K562 (cell line): ENCODE data around the gene ELF3. TPM values are rescaled to one million over a fixed set of nuclear protein-coding genes. Genes with fewer than 3 reads are reported as not detected.
"Not testable (repeated sequence)": the region's sequence is repeated elsewhere in the genome, so short reads cannot be mapped to it uniquely, and the experiment has no call there.

Source experiments
- ATAC-seq: fragments of 200-7000 bp; cut with Tn5 transposase; 3 replicates; pipeline ENCODE4 v1.9.1; 2020; ENCODE audit warnings: moderate library complexity
- Bru-seq: library from RNA; stranded (reverse); fragments of 400-500 nt; gene quantifications from one replicate; lab custom pipeline; 2021; lab: Mats Ljungman, UMichigan
- BruChase-seq, 2 experiments: library from RNA; stranded (reverse); fragments of 400-500 nt; gene quantifications; one replicate each; lab custom pipeline; 2021; lab: Mats Ljungman, UMichigan
- BruUV-seq: library from RNA; stranded (reverse); fragments of 400-500 nt; replicated peaks from 2 replicates; lab custom pipeline; 2021; lab: Mats Ljungman, UMichigan
- CTCF ChIA-PET: fragments of 300-600 bp; formaldehyde crosslinking; extraction: SDS; loops from one replicate; lab custom pipeline; 2021; ENCODE audit warnings: low intra/inter-chr PET ratio; lab: Yijun Ruan, JAX
- POLR2A ChIA-PET: fragments of 300-600, 350-650 bp; sonication (Branson Sonifier 250); formaldehyde crosslinking; extraction: SDS; loops from one replicate; lab custom pipeline; 2021; ENCODE audit warnings: antibody characterized with exemption, inconsistent platforms; lab: Yijun Ruan, JAX
- DNase-seq, 4 experiments: peaks; one replicate each; pipeline versions ENCODE4 v3.0.0 to v3.0.0-alpha.2; 2011 to 2018; ENCODE audit warnings: low spot score in 3 of 4, mixed read lengths in 3 of 4; ENCODE audit errors: extremely low read depth in 1 of 4
- FAIRE-seq: peaks from 2 replicates; lab custom pipeline; 2011; peaks lifted over from hg19 to GRCh38; lab: Jason Lieb, UNC
- H2AFZ ChIP-seq: 2 replicates; pipeline ENCODE4 v1.6.0; 2011; ENCODE audit warnings: low read depth, low read length, control low read depth, inconsistent platforms
- H3K27ac ChIP-seq: fragments of 200-600 bp; 3 replicates; pipeline ENCODE4 v1.8.0; 2011; ENCODE audit warnings: low read depth, mild to moderate bottlenecking, control low read depth, inconsistent platforms, low read length, moderate library complexity, mixed read lengths; ENCODE audit errors: extremely low read depth
- H3K27me3 ChIP-seq, 2 experiments: fragments of 300-600 bp in 1 of 2; 2 replicates in 1 of 2; 3 replicates in 1 of 2; pipeline versions ENCODE4 v1.6.0 to v1.8.0; 2011; ENCODE audit warnings: inconsistent platforms in 2 of 2, low read length in 2 of 2, mild to moderate bottlenecking in 1 of 2, mixed read lengths in 1 of 2, moderate library complexity in 1 of 2; ENCODE audit not compliant: control insufficient read depth in 2 of 2, insufficient read depth in 2 of 2
- H3K36me3 ChIP-seq: fragments of 300-600 bp; 3 replicates; pipeline ENCODE4 v1.8.0; 2011; ENCODE audit warnings: mild to moderate bottlenecking, low read length, inconsistent platforms; ENCODE audit not compliant: control insufficient read depth, insufficient read depth
- H3K4me1 ChIP-seq, 2 experiments: fragments of 200-600 bp in 1 of 2; replicated peaks in 1 of 2; 2 replicates in 1 of 2; 3 replicates in 1 of 2; pipeline versions ENCODE4 v1.5.1 to v1.8.0; 2011; ENCODE audit warnings: inconsistent platforms in 2 of 2, low read length in 2 of 2, mild to moderate bottlenecking in 1 of 2, mixed read lengths in 1 of 2, moderate library complexity in 1 of 2; ENCODE audit not compliant: control insufficient read depth in 2 of 2, insufficient read depth in 2 of 2
- H3K4me2 ChIP-seq: 2 replicates; pipeline ENCODE4 v1.6.1; 2011; ENCODE audit warnings: low read length, control low read depth, inconsistent platforms, mixed read lengths; ENCODE audit not compliant: insufficient read depth
- H3K4me3 ChIP-seq: fragments of 200-600 bp; sonication (generic), shearing (Covaris generic); 2 replicates; pipeline ENCODE4 v1.5.1; 2016; ENCODE audit warnings: control low read depth, inconsistent platforms
- H3K79me2 ChIP-seq: fragments of 200-600 bp; 3 replicates; pipeline ENCODE4 v1.8.0; 2011; ENCODE audit warnings: low read length, inconsistent platforms; ENCODE audit not compliant: control insufficient read depth, insufficient read depth
- H3K9ac ChIP-seq, 2 experiments: 2 replicates each; pipeline versions ENCODE4 v1.6.0 to v1.6.1; 2011; ENCODE audit warnings: low read depth in 2 of 2, low read length in 2 of 2, control low read depth in 1 of 2, inconsistent platforms in 1 of 2, mild to moderate bottlenecking in 1 of 2, mixed read lengths in 1 of 2; ENCODE audit not compliant: insufficient read depth in 1 of 2
- H3K9me1 ChIP-seq: one replicate; pipeline ENCODE4 v1.6.0; 2011; ENCODE audit warnings: inconsistent platforms, mild to moderate bottlenecking, low read length, moderate library complexity; ENCODE audit not compliant: control insufficient read depth, insufficient read depth
- H3K9me3 ChIP-seq: replicated peaks from 2 replicates; pipeline ENCODE4 v1.5.1; 2011; ENCODE audit warnings: low read depth, low read length, inconsistent platforms; ENCODE audit not compliant: control insufficient read depth, insufficient read depth
- H4K20me1 ChIP-seq: replicated peaks from 2 replicates; pipeline ENCODE4 v1.6.1; 2011; ENCODE audit warnings: low read length, inconsistent platforms, mixed read lengths; ENCODE audit not compliant: control insufficient read depth, insufficient read depth
- PHF20 ChIP-seq: fragments of 450-650 bp; IDR thresholded peaks from 2 replicates; pipeline ENCODE4 v1.6.1; 2018; ENCODE audit not compliant: partially characterized antibody
- STAG1 ChIP-seq: sonication (generic); formaldehyde crosslinking; IDR thresholded peaks from 2 replicates; pipeline ENCODE4 v1.5.0; 2020; ENCODE audit warnings: missing genetic modification reagents, borderline replicate concordance
- ZBTB33 ChIP-seq: sonication (generic); formaldehyde crosslinking; IDR thresholded peaks from 2 replicates; pipeline ENCODE4 v1.8.1; 2023; ENCODE audit warnings: mild to moderate bottlenecking, missing genetic modification reagents
- WGBS: fragments of 100-300 bp; shearing (Covaris generic); methylation state at CpG from one replicate; pipeline ENCODE4 v1.1.6; 2016; ENCODE audit warnings: low coverage, mixed read lengths; ENCODE audit not compliant: insufficient coverage; ENCODE audit errors: missing lambda C conversion rate; 5-methylcytosine and 5-hydroxymethylcytosine counted together
- in situ Hi-C: fragments of 300-500 bp; cut with MboI; formaldehyde crosslinking; loops from 4 replicates; pipeline ENCODE4 v1.15.0; 2018; ENCODE audit warnings: inconsistent platforms, mixed read lengths
- intact Hi-C: fragments of 100-400 bp; cut with micrococcal nuclease; formaldehyde crosslinking; loops from 2 replicates; pipeline ENCODE4 v1.14.2; 2022
- long read RNA-seq, 3 experiments: library from polyadenylated mRNA in 2 of 3; library from RNA in 1 of 3; unstranded in 2 of 3; stranded (forward) in 1 of 3; transcript quantifications; one replicate each; pipeline ENCODE4 v2.0.0, GENCODE V29; 2019 to 2022
- polyA minus RNA-seq, 3 experiments: library from RNA; depleted of rRNA, polyadenylated mRNA; stranded (reverse); fragments of >200 nt; gene quantifications; 2 replicates each; pipeline ENCODE4 v1.2.3, GENCODE V29; 2011
- polyA plus RNA-seq, 8 experiments: library from polyadenylated mRNA; depleted of rRNA in 4 of 8; stranded (reverse) in 5 of 8; unstranded in 3 of 8; fragments of >200 nt; fragmentation: Nextera tagmentation in 2 of 8; fragmentation: Illumina TruSeq in 1 of 8; extraction: Ambion mirVana in 2 of 8; extraction: Trizol in 1 of 8; gene quantifications; 2 replicates each; pipeline versions ENCODE4 v1.2.1 to v1.2.3, GENCODE V29; 2011 to 2014; ENCODE audit warnings: inconsistent platforms in 1 of 8, missing spikeins in 1 of 8
- total RNA-seq, 7 experiments: library from RNA; depleted of rRNA in 6 of 7; stranded (reverse); fragments of >200 nt in 6 of 7; fragmentation: Illumina TruSeq in 2 of 7; extraction: Trizol in 2 of 7; gene quantifications; 2 replicates each; pipeline versions ENCODE4 v1.2.1 to v1.2.3, GENCODE V29; 2011 to 2021; ENCODE audit warnings: low replicate concordance in 1 of 7

Gene ELF3
- 1.2 and 3.1 TPM in 2 replicates for total RNA-seq (2011; cell fraction: chromatin; rRNA removed; ENCODE audit: low replicate concordance)
- 1.8 and 2.3 TPM in 2 replicates for total RNA-seq (2011; cell fraction: nucleolus; rRNA removed)
- total RNA-seq (2011; cell fraction: nucleoplasm; rRNA removed) = 0.73 and 1.3 TPM in 2 replicates
- total RNA-seq (2014; rRNA removed) (0.16 TPM in 1 of 2 replicates, not detected in the other), total RNA-seq (2014; rRNA removed; fragmentation: Illumina TruSeq; extraction: Trizol) (0.07 TPM in 1 of 2 replicates, not detected in the other), total RNA-seq (2015; rRNA removed; fragmentation: Illumina TruSeq; extraction: Trizol) (0.07 and 0.15 TPM in 2 replicates), total RNA-seq (2021) (0.63 and 1.2 TPM in 2 replicates), polyA plus RNA-seq (2011; rRNA removed) (0.47 and 0.87 TPM in 2 replicates), polyA plus RNA-seq (2014; fragmentation: Illumina TruSeq; extraction: Trizol) (0.15 TPM in 1 of 2 replicates, not detected in the other), polyA plus RNA-seq (2014; fragmentation: Nextera tagmentation; extraction: Ambion mirVana) (not detected), polyA plus RNA-seq (2014; rRNA removed) (0.03 TPM in 1 of 2 replicates, not detected in the other), polyA minus RNA-seq (2011; rRNA and poly(A)+ RNA removed) (0.21 and 0.54 TPM in 2 replicates), Bru-seq, nascent RNA (percentile 33 among the genes with signal in this experiment), BruChase-seq, experiment 1, labeled RNA remaining after a 2-hour chase (percentile 28 among the genes with signal in this experiment), BruChase-seq, experiment 2, labeled RNA remaining after a 6-hour chase (percentile 38 among the genes with signal in this experiment)
- polyA plus RNA-seq (2011; cell fraction: cytosol; rRNA removed) = 0.94 and 1.2 TPM in 2 replicates
- polyA plus RNA-seq (2011; cell fraction: nucleus; rRNA removed) = 1.6 and 2.7 TPM in 2 replicates
- polyA plus RNA-seq (2012) = 0.35 and 1.9 TPM in 2 replicates
- polyA minus RNA-seq (2011; cell fraction: cytosol; rRNA and poly(A)+ RNA removed) = 0.67 TPM in 1 of 2 replicates, not detected in the other
- 0.94 and 1.00 TPM in 2 replicates for polyA minus RNA-seq (2011; cell fraction: nucleus; rRNA and poly(A)+ RNA removed)
- long read RNA-seq, experiment 1 = 0 reads
- long read RNA-seq, experiment 2 = 0 reads
- long read RNA-seq, experiment 3 = 0 reads

- no peak within 1 kb of the TSS for H2AFZ ChIP-seq
- intact Hi-C loops (no loop called here), in situ Hi-C loops (no loop called here)
- 54% methylated on average over 24 of the region's 24 CpGs for WGBS
- H3K27me3 ChIP-seq = peaks cover 0 to 9% of the 10 kb centered on the region in 2 experiments; a peak in 1 of 5 replicates
- no peak within 1 kb of the TSS for H3K27ac ChIP-seq
- no peaks in the 10 kb centered on the region for H3K79me2 ChIP-seq
- FAIRE-seq (no peak), ATAC-seq (peak; percentile 16; the same call in 1 of the 3 replicates), DNase-seq (no peak)
- H4K20me1 ChIP-seq = peaks cover 11% of the 10 kb centered on the region; the same call in 1 of the 2 replicates
- peaks cover 8% of the 10 kb centered on the region; the same call in 1 of the 3 replicates for H3K36me3 ChIP-seq
- CTCF ChIA-PET = interaction anchor here (0.6 to 4.6 kb wide), 6 partner anchors 11 to 125 kb away, joined by 3 to 66 read pairs (median 10); partner anchors contain the start of gene GPR37L1
- no peaks in the 10 kb centered on the region for H3K9me3 ChIP-seq
- H3K9ac ChIP-seq = no peak within 1 kb of the TSS; a peak in 1 of 4 replicates
- H3K9me1 ChIP-seq = no peaks in the 10 kb centered on the region
- 0 out of 2 replicates have a peak, but pooled peaks have one; percentile 16 for TF ChIP-seq STAG1 (CRISPR knock-in tag)
- no peak for TF ChIP-seq PHF20
- TF ChIP-seq ZBTB33 = peak; percentile 80
- no TSS peak for BruUV-seq
- peaks cover 15 to 34% of the 10 kb centered on the region in 2 experiments; a peak in 4 of 5 replicates for H3K4me1 ChIP-seq
- no peak within 1 kb of the TSS for H3K4me2 ChIP-seq
- POLR2A ChIA-PET = interaction anchor here (0.6 to 1.0 kb wide), 3 partner anchors 9 to 126 kb away, joined by 3 read pairs; no protein-coding TSS in a partner anchor
- no peak within 1 kb of the TSS for H3K4me3 ChIP-seq
Observed at GRCh38 chr1:202010180-202011015, at the start of gene ELF3. Gene ELF3 (plus strand): TSS chr1:202010587. CDS start chr1:202011137, 550 bp downstream.

- H3K4me1 ChIP-seq, intact Hi-C loops, H2AFZ ChIP-seq, BruUV-seq, H4K20me1 ChIP-seq, CTCF ChIA-PET, H3K27me3 ChIP-seq, H3K9me1 ChIP-seq, H3K27ac ChIP-seq, ATAC-seq, DNase-seq, H3K9ac ChIP-seq, FAIRE-seq, H3K4me3 ChIP-seq, in situ Hi-C loops, H3K9me3 ChIP-seq, H3K4me2 ChIP-seq: not testable (repeated sequence)
- Histone ChIP-seq H3K36me3 (peaks cover 89% of the 10 kb centered on the region), H3K79me2 (peaks cover 63% of the 10 kb centered on the region)
- 98% methylated on average over 10 of the region's 10 CpGs for WGBS
- POLR2A ChIA-PET = interaction anchor here (0.7 to 6.2 kb wide), 7 partner anchors 8 to 50 kb away, joined by 3 to 54 read pairs (median 6); partner anchors contain the start of genes LMOD1, RNPEP and TIMM17A
Observed at GRCh38 chr1:201962382-201962781, 48.0 kb upstream of the ELF3 start.
